Stimulated activated CD8-positive, alpha-beta memory T cell treated with anti-CD3 and anti-CD28 coated beads, Interleukin-12 subunit alpha, Interleukin-12 subunit beta, amount 100 ng/mL, for 24 hours (primary cell): ENCODE results near the gene FBXL15.
A peak's percentile ranks its signal among the peaks of the same experiment; 100 is the strongest.

Experiments used
- DNase-seq: peaks from one replicate; pipeline ENCODE4 v3.0.0-alpha.2; 2020; ENCODE audit errors: extremely low read depth

Gene FBXL15

GRCh38 chr10:102420714-102421506 is at the start of gene FBXL15:
TSS of gene FBXL15 (plus strand) at chr10:102420836. CDS start at chr10:102421130, 294 bp downstream.
- peak; percentile 95 for DNase-seq

GRCh38 chr10:102371295-102371694 is 49.3 kb upstream of the FBXL15 start:
- no peak for DNase-seq

- DNase-seq: no peak
Observed at GRCh38 chr10:102375250-102375649, 45.4 kb upstream of the FBXL15 start.

GRCh38 chr10:102375867-102376266 is 44.8 kb upstream of the FBXL15 start:
- no peak for DNase-seq

GRCh38 chr10:102376901-102377300 is 43.7 kb upstream of the FBXL15 start:
- DNase-seq: no peak

- DNase-seq: no peak
Observed at GRCh38 chr10:102379383-102379782, 41.3 kb upstream of the FBXL15 start.

- no peak for DNase-seq
Observed at GRCh38 chr10:102381983-102382382, 38.7 kb upstream of the FBXL15 start.

GRCh38 chr10:102382871-102383270 is 37.8 kb upstream of the FBXL15 start:
- no peak for DNase-seq

GRCh38 chr10:102384053-102384452 is 36.6 kb upstream of the FBXL15 start:
- no peak for DNase-seq

GRCh38 chr10:102384606-102385429 is 35.8 kb upstream of the FBXL15 start:
- DNase-seq: no peak

- no peak for DNase-seq
Observed at GRCh38 chr10:102389894-102390293, 30.7 kb upstream of the FBXL15 start.

- DNase-seq: no peak
Observed at GRCh38 chr10:102392306-102392705, 28.3 kb upstream of the FBXL15 start.

- no peak for DNase-seq
Observed at GRCh38 chr10:102393411-102394078, 27.1 kb upstream of the FBXL15 start.

GRCh38 chr10:102394079-102394800 is 26.4 kb upstream of the FBXL15 start:
- DNase-seq: peak; percentile 97

- peak; percentile 35 for DNase-seq
Observed at GRCh38 chr10:102394801-102395399, 25.7 kb upstream of the FBXL15 start.

- DNase-seq: peak; percentile 70
Observed at GRCh38 chr10:102395400-102396316, 25.0 kb upstream of the FBXL15 start, which contains the start of gene NFKB2. TSS of gene NFKB2 (plus strand) at chr10:102395705. CDS start at chr10:102395960, 255 bp downstream.

- DNase-seq: no peak
Observed at GRCh38 chr10:102396317-102396650, 24.4 kb upstream of the FBXL15 start.

- no peak for DNase-seq
Observed at GRCh38 chr10:102396730-102397151, 23.9 kb upstream of the FBXL15 start.

- no peak for DNase-seq
Observed at GRCh38 chr10:102397222-102398171, 23.1 kb upstream of the FBXL15 start.
